ENCODE measurements around the gene BEND5. TPM values are rescaled to one million over a fixed set of nuclear protein-coding genes. Genes with fewer than 3 reads are reported as not detected.

BEND5 gene
- total and polyA plus RNA-seq, 2 of the 8 experiments (the other 6 are each of a cell fraction or from before 2014, with no cell fraction given), result 3.8 to 7.5 TPM

DNA sequence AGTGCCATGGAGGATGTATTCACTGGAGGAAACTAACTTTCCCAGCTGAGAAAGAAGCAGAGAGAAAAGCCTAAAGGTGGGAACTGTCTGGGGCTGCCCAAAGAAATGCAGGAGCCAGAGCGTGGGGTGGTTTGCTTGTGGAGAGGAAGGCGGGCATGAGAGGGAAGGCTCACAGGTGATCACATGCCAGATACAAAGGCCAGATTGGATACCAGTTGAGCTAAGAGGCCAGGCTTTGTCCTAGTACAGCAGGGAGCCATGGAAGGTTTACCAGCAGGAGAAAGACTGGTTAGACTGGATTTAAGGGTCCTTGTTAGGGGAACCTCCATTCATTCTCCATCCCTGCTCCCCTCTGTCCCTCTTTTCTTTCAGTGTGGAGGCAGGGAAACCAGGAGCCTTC lies 66.4 kb downstream of the BEND5 start:
- H3K4me3 ChIP-seq (ENCODE audit: extremely low read depth in 1 of 4, insufficient read depth in 2 of 4, low read depth in 3 of 4, low read length in 4 of 4), result peak overlapping the region in 1 of 4 experiments; percentile 14; a peak in 2 of 8 replicates
- DNase-seq (ENCODE audit: low read depth in 1 of 2, low spot score in 2 of 2) (peak; percentile 10 to 56), FAIRE-seq (peak; percentile 81)
- WGBS, 2 experiments (ENCODE audit: extremely low coverage in 1 of 2, insufficient coverage in 1 of 2, insufficient read length in 1 of 2, insufficient replicate concordance in 2 of 2, low coverage in 1 of 2, low lambda C conversion rate in 2 of 2, missing lambda C conversion rate in 1 of 2), result 34% methylated on average over 2 of the region's 2 CpGs; no CpG with 5 or more reads in 1 of the 2 experiments
- CTCF ChIA-PET (ENCODE audit: partially characterized antibody), result interaction anchor here (1.0 to 4.1 kb wide), 5 partner anchors 12 to 137 kb away, joined by 4 to 28 read pairs (median 10); no protein-coding TSS in a partner anchor
- H3K27me3 ChIP-seq (replicated peaks in 1 of 4; ENCODE audit: control insufficient read depth in 3 of 4, extremely low read depth in 1 of 4, insufficient read depth in 3 of 4, low read length in 3 of 4), result no peaks in the 10 kb centered on the region
- H3K9ac ChIP-seq (replicated peaks in 1 of 4; ENCODE audit: extremely low read depth in 1 of 4, low read depth in 3 of 4, low read length in 3 of 4), result no peak overlapping the region; a peak in 1 of 7 replicates
- peak overlapping the region; percentile 44; the same call in 1 of the 2 replicates for H3K18ac ChIP-seq (ENCODE audit: extremely low read depth, low read length)
- peak overlapping the region; percentile 92 for H4K91ac ChIP-seq (replicated peaks; ENCODE audit: insufficient read length, low read length)
- H3K4ac ChIP-seq (replicated peaks; ENCODE audit: insufficient read length, low read depth, low read length), result no peak overlapping the region
- no peaks in the 10 kb centered on the region for H3K23me2 ChIP-seq (ENCODE audit: low read depth, low read length)
- H2BK12ac ChIP-seq (ENCODE audit: low read depth, low read length), result no peak overlapping the region
- H2AFZ ChIP-seq (ENCODE audit: low read length), result peak overlapping the region; percentile 90
- no peak overlapping the region for H3K56ac ChIP-seq (replicated peaks; ENCODE audit: insufficient read length, low read depth, low read length)
- peak overlapping the region; percentile 68 for H3K27ac ChIP-seq (ENCODE audit: low read depth, low read length)
- H3K79me1 ChIP-seq (ENCODE audit: low read depth, low read length), result no peaks in the 10 kb centered on the region
- H4K8ac ChIP-seq (ENCODE audit: extremely low read depth, insufficient read depth, low read length), result no peak overlapping the region
- peak overlapping the region; percentile 39 to 61; a peak in 3 of 4 replicates for H3K4me2 ChIP-seq (ENCODE audit: insufficient read depth in 1 of 2, low read depth in 2 of 2, low read length in 2 of 2)
- H3K23ac ChIP-seq (ENCODE audit: insufficient read length), result no peak overlapping the region
- H4K20me1 ChIP-seq (replicated peaks in 1 of 2; ENCODE audit: control insufficient read depth in 1 of 2, insufficient read depth in 2 of 2, low read length in 2 of 2), result no peaks in the 10 kb centered on the region
- POLR2A ChIA-PET (ENCODE audit: partially characterized antibody), result interaction anchor here (0.8 kb wide), 1 partner anchor 65 kb away, joined by 3 read pairs; no protein-coding TSS in a partner anchor
- no peak overlapping the region for H2BK15ac ChIP-seq (ENCODE audit: low read length)
- H2AK5ac ChIP-seq (ENCODE audit: low read depth, low read length), result no peak overlapping the region
- H3K4me1 ChIP-seq (replicated peaks in 1 of 4; ENCODE audit: control insufficient read depth in 3 of 4, insufficient read depth in 4 of 4, low read length in 3 of 4), result peaks cover 3 to 13% (median 7%) of the 10 kb centered on the region in 4 experiments; a peak in 6 of 7 replicates
- H4K5ac ChIP-seq (ENCODE audit: insufficient read length, low read depth, low read length), result no peak overlapping the region
- H2BK20ac ChIP-seq (ENCODE audit: low read length), result no peak overlapping the region
- H2BK120ac ChIP-seq (replicated peaks; ENCODE audit: low read depth, low read length), result peak overlapping the region; percentile 94
- H3K79me2 ChIP-seq (ENCODE audit: control insufficient read depth in 1 of 2, insufficient read depth in 2 of 2, low read length in 2 of 2), result no peaks in the 10 kb centered on the region
- H2BK5ac ChIP-seq (ENCODE audit: low read depth, low read length), result no peak overlapping the region
- no peak overlapping the region for H3K14ac ChIP-seq (ENCODE audit: insufficient read length)
- H3K36me3 ChIP-seq (ENCODE audit: control insufficient read depth in 2 of 4, insufficient read depth in 4 of 4, low read length in 3 of 4), result no peaks in the 10 kb centered on the region
- no peaks in the 10 kb centered on the region for H3K9me3 ChIP-seq (ENCODE audit: insufficient read depth in 2 of 2, low read depth in 1 of 2, low read length in 1 of 2)
- no peak for TF ChIP-seq SIN3A (conservative IDR thresholded peaks at IDR 0.05 in 1 of 2, IDR thresholded peaks at IDR 0.05 in 1 of 2; ENCODE audit: low read depth in 1 of 2, low read length in 2 of 2)
- no peak for TF ChIP-seq GTF2F1 (IDR thresholded peaks at IDR 0.05; ENCODE audit: borderline replicate concordance, low read depth, low read length)
- TF ChIP-seq POLR2A (IDR thresholded peaks at IDR 0.05; ENCODE audit: control extremely low read depth in 1 of 2, low read depth in 2 of 2, low read length in 2 of 2), result 0 out of 3 replicates have a peak, but pooled peaks of 1 of the 2 experiments have one; percentile 40
- no peak for TF ChIP-seq KDM5A (IDR thresholded peaks at IDR 0.05; ENCODE audit: low read length)
- TF ChIP-seq YY1 (IDR thresholded peaks at IDR 0.05; ENCODE audit: low read depth, low read length), result no peak; the same call in 1 of the 2 replicates
- no peak for TF ChIP-seq JUN (IDR thresholded peaks at IDR 0.05; ENCODE audit: low read depth, low read length)
- no peak for TF ChIP-seq SP4 (IDR thresholded peaks at IDR 0.05; ENCODE audit: low read length)
- TF ChIP-seq BCL11A (IDR thresholded peaks at IDR 0.05; ENCODE audit: low read depth in 2 of 2, low read length in 2 of 2), result peak in 1 of 2 experiments; percentile 54
- TF ChIP-seq TCF12 (IDR thresholded peaks at IDR 0.05; ENCODE audit: low read depth, low read length), result no peak
- no peak for TF ChIP-seq PHF8 (conservative IDR thresholded peaks at IDR 0.05; ENCODE audit: low read depth, low read length)
- TF ChIP-seq FOSL1 (IDR thresholded peaks at IDR 0.05; ENCODE audit: insufficient read depth, low read depth, low read length), result no peak
- no peak for TF ChIP-seq HDAC2 (IDR thresholded peaks at IDR 0.05; ENCODE audit: borderline replicate concordance in 1 of 2, low read depth in 2 of 2, low read length in 2 of 2)
- no peak for TF ChIP-seq SUZ12 (IDR thresholded peaks at IDR 0.05; ENCODE audit: low read length)

Measured in H1 (cell line).